Spleen (tissue), 7 donors: Measurements from ENCODE around the gene ANO1.

Source experiments
- CTCF ChIP-seq, 11 experiments: fragments of 200-600 bp in 7 of 11; fragments of 450-650 bp in 4 of 11; sonication (generic) in 4 of 11; IDR thresholded peaks in 8 of 11; conservative IDR thresholded peaks in 3 of 11; 1 replicate in 7 of 11; 2 replicates in 4 of 11; pipeline versions ENCODE4 v1.4.0 to v1.8.0; 2016 to 2021; ENCODE audit warnings: antibody characterized with exemption in 11 of 11, inconsistent platforms in 4 of 11, mild to moderate bottlenecking in 1 of 11
- POLR2AphosphoS5 ChIP-seq, 3 donors: sonication (generic); formaldehyde crosslinking; IDR thresholded peaks; one replicate each; pipeline ENCODE4 v1.5.1; 2017; ENCODE audit warnings: antibody characterized with exemption in 3 of 3
- donor health status: DM: no; HTN: no; CAD: no; lungs with moderate emphysema.
- donor health status: DM: no; HTN: no; CAD: no.
- donor health status: DM: no; HTN: no; CAD: no.

DNA sequence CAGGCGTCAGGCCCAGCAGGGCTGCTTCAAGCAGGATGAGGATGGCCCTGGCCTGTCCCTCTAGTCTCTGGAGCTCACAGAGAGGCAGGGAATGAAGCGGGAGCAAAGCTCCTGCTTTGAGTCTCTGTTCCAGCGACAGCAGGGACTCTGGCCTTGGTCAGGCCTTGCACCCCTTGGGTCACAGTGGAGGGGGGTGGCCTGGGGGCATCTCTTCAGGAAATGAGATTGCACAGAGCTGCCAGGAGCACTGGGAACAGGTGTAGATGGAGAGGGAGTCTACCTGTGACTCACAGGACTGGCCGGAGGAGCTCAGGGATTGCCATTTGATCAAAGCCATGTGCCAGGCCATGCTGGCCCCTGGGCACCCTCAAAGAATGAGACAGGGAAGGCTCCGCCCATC lies 1.6 kb downstream of the ANO1 start:
- TF ChIP-seq CTCF (IDR thresholded peaks at IDR 0.05 in 8 of 11, conservative IDR thresholded peaks at IDR 0.05 in 3 of 11): no peak
- TF ChIP-seq POLR2AphosphoS5 (IDR thresholded peaks at IDR 0.05): no peak
